NCI-H146 treated with DMSO at 0.1 percent for 48 hours (cell line): ENCODE data around the gene TTC23L.

Source experiments
- DNase-seq: peaks from one replicate; lab custom pipeline; 2025; ENCODE audit not compliant: unreplicated experiment; lab: John Stamatoyannopoulos, UW

Gene TTC23L

DNA sequence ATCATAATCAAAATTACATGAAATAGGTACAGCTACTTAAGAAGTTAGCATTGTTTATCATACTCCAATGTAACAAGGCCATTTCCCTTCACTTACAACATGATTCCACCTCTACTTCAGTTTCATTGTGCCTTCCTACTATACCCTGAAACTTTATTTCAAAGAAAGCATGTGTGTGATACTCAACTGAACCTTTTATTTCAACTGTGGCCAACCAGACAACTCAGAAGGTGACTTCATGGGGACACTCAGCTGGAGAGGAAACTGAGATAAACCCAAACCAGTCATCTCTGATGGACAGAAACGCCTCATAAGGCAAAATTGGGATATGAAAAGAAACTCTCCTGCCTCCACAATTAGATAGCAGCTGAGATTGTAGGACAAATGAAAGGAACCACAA lies 5.9 kb upstream of the TTC23L start:
- DNase-seq, result no peak

GRCh38 chr5:34833976-34834793 lies 4.8 kb upstream of the TTC23L start:
- no peak for DNase-seq

GRCh38 chr5:34834794-34835089 lies 4.2 kb upstream of the TTC23L start:
- no peak for DNase-seq

DNA sequence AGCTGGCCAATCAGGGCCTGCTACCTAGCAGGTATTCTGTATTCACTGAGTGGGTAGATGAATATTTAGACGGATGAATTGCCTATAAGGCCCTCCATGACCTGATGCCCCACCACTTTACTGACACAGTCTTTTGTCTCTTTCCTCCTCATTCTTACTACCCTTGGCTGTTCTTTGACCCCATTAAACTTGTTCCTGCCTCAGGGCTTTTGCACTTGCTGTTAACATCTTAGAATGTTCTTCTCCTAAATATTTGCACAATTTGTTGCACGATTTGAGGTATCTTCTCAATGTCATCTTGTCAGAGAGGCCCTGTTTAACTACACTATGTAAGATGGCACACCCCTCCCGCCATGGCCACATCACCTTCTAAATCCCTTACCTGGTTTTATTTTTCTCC lies 3.3 kb upstream of the TTC23L start:
- DNase-seq, result no peak

DNA sequence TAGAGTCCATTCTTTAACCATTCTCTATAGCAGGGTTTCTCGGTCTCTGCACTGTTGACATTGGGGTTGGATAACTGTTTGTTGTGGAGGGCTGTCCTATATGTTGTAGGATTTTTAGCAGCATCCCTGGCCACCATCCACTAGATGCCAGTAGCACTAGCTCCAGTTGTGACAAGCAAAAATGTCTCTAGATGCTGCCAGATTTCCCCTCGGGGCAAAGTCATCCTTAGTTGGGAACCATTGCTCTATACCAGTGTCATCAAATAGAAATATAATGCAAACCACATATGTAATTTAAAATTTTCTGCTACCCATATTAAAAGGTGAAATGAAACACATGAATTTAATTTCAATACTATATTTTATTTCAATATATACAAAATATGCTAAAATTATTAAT lies 2.9 kb downstream of the TTC23L start:
- no peak for DNase-seq

DNA sequence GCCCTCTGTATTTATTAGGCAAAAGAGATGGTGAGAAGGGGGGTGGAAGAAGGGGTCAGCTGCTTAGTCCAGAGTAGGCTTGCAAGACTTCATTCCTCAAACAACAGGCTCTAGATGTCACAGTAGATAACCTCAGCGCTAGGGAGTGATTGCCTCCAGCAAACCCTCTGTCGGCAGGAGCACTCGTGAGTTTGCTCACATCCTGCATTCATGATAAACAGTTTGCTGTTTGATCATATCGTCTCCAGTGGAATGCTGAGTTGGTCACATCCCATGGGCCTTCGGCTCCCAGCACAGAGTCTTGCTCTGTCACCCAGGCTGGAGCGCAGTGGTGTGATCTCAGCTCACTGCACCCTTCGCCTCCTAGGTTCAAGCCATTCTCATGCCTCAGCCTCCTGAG lies 3.6 kb downstream of the TTC23L start:
- DNase-seq, result no peak

DNA sequence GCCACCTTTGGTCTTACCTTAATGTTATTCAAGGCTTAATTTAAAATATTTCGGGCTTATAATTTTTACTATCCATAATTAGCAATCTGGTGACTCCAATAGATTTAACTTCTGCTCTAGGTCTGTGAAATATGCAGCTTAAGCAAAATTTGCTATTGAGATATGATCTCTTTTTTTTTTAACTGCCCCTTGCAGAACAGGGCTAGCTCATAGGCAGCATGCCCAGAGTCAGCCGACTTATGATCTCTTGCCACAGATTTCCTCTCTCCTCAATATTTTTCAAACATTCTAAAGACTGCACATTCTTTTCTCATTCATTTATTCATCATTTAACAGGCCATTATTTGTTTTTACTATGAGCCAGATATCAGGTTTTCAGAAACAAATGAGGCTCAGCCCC lies 4.5 kb downstream of the TTC23L start:
- no peak for DNase-seq

- no peak for DNase-seq
These were observed 5.1 kb downstream of the TTC23L start for GRCh38 chr5:34844106-34844505.

GRCh38 chr5:34844999-34845398 lies 6.0 kb downstream of the TTC23L start:
- DNase-seq, result no peak

DNA sequence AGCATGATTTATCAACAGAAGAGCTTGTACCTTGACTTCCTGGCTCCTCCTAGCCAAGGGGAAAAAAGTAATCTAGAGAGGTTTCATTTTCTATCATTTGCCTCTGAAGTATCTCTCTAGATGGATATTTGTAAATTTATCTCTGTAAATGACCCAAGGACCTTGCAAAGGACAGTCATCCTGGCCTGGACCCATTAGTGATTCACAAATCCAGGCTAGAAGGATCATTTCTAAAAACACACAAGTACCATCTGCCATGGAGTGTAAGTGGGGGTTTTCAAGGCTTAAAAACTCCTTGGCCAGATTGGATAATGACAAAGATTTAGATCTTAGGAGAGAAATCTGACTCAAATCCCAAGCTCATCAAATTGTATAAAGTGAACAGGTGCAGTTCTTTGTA lies 8.1 kb downstream of the TTC23L start:
- no peak for DNase-seq

- no peak for DNase-seq
These were observed 8.6 kb downstream of the TTC23L start for GRCh38 chr5:34847552-34847951.

DNA sequence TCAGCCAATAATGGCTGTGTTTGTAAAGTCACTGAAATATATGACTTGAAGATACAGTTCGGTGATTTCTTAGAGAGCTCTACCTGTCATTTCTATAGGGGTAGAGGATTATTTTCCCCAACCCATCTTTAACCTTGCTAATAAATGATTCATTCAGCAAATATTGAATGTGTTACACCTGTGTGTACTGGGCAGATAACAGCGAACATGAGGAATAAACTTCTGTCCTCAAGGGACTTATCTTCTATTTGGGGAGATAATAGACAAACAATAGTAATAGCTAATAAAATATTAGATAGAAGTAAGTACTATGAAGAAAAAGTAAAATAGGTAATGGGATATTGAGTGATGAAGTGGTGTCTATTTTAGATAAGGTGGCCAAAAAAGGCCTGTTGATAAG lies 9.3 kb downstream of the TTC23L start:
- no peak for DNase-seq

- no peak for DNase-seq
These were observed 10.3 kb downstream of the TTC23L start for GRCh38 chr5:34849253-34849652.

- peak; percentile 48 for DNase-seq
These were observed 15.7 kb downstream of the TTC23L start for GRCh38 chr5:34854459-34855174.

DNA sequence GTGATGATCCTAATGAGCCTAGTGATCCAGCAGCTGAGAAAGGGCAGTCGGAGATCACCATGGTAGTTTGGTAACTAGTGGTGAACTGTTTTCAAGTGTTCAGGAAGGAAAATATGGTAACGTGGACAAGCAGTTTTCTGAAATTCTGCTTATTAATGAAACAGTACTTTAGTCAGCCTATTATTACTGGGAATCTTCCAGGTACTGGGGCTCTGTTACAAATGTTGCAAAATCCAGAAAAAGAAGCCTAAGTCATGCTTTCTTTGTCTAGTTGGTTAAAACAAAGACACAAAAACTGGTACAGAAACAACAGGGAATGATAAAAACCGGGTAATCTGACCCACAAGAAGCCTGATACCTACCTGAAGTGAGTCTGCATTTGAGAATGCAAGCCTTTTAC lies 18.2 kb downstream of the TTC23L start:
- no peak for DNase-seq

DNA sequence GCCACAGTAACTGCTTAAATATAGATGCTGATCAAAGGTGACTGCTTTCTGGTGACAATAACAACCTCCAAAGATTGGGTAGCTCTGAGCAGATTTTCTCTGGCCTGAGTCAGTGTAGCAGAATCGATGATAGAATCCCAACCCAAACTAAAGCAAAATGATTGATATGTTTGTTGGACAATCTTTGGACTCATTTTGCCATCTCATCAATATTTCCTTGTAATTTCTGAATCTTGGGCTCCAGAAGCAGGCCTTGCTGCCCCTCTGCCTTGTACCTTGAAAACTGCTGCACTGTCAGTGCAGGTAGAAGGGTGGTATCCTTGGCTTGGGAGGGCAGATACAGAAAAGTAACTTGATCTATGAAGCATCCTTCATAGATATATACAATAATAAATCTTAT lies 18.9 kb downstream of the TTC23L start:
- no peak for DNase-seq

- DNase-seq, result no peak
These were observed 19.8 kb downstream of the TTC23L start for GRCh38 chr5:34858790-34859189.

DNA sequence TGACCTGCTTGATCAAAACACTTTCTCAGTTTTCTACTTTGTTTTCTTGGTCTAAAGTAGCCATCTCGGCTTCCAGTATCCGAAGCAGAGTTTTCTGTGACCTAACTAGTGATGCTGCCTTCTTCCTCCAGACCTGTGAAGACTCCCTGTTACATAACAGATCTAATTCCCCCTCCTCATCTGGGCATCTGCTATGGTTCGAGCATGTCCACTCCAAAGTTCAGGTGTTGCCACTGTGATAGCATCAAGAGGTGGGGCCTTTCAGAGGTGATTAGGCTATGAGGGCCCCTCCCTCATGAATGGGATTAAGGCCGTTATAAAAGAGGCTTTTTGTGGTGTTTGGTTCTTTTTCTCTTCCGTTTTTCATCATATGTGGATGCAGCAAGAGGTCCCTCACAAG lies 20.3 kb downstream of the TTC23L start:
- DNase-seq, result no peak

DNA sequence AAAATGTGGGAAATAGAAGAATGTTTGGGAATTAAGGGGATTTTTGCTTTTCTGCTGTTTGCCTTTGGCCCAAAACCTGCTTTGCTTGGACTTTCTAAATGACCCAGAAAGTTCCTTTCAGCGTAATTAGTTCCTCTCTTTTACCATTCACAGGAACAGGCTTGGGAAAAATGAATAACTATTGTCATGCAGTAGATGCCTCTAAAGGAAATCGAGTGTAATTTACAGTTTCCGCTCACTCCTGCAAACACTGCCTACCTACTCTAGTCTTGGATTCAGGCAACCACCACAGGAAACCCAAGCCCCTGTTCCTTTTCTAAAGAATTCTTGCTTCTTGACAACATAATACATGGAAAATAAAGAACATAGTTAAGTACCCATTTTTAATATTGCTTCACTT lies 25.0 kb downstream of the TTC23L start:
- DNase-seq, result no peak

DNA sequence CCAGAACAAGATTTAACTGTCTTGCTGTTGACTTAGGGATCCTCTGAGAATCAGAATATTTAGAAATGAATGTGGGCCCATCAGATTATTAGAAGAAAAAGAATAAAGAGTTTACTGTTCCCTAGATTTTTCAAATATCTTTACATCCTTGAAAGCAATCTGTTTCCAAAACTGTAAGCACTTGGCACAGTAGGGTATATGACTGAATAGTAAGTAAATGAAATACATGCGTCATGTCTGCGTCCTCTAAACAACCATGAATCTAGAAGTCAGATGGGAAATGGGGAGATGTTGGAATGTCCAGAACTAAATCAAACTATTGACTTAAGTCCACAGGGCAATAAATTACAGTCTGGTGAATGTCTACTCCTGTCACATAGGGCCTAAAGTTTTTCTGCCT lies 26.1 kb downstream of the TTC23L start:
- no peak for DNase-seq

GRCh38 chr5:34866989-34867471 lies 28.1 kb downstream of the TTC23L start:
- DNase-seq, result no peak

- no peak for DNase-seq
These were observed 28.7 kb downstream of the TTC23L start for GRCh38 chr5:34867660-34868059.

- no peak for DNase-seq
These were observed 29.8 kb downstream of the TTC23L start for GRCh38 chr5:34868791-34869190.
